ENCODE results near the gene PPCS. TPM values are rescaled to one million over a fixed set of nuclear protein-coding genes. Genes with fewer than 3 reads are reported as not detected.

The PPCS gene
- total RNA-seq, 1 donor from 2014 or later: 45.5 TPM

DNA sequence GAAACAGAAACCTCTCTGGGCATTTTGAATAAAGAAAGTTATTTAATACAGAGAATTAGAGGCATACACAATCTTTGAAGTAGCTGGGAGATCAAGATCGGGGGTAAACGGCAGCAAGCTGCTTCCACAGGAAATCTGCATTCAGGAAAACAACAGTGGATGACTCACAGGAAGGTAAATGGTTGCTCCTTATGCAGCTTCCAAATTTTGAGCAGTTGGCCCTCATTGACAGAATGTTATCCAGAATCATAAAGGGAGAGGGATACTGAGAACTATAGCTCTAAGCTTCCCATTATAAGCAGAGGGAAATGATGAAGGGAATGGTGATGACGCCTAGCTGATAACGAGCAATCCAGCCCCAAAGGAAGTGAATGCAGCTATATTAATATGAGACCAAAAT is 29.1 kb upstream of the PPCS start:
- no peaks in the 10 kb centered on the region for H3K9me3 Mint-ChIP-seq
- H3K4me3 Mint-ChIP-seq: no peak overlapping the region
- H3K36me3 Mint-ChIP-seq: no peaks in the 10 kb centered on the region
- H3K27me3 Mint-ChIP-seq: no peaks in the 10 kb centered on the region
- DNase-seq (ENCODE audit: extremely low spot score, unreplicated experiment): no peak
- TF ChIP-seq, protein P1, sequence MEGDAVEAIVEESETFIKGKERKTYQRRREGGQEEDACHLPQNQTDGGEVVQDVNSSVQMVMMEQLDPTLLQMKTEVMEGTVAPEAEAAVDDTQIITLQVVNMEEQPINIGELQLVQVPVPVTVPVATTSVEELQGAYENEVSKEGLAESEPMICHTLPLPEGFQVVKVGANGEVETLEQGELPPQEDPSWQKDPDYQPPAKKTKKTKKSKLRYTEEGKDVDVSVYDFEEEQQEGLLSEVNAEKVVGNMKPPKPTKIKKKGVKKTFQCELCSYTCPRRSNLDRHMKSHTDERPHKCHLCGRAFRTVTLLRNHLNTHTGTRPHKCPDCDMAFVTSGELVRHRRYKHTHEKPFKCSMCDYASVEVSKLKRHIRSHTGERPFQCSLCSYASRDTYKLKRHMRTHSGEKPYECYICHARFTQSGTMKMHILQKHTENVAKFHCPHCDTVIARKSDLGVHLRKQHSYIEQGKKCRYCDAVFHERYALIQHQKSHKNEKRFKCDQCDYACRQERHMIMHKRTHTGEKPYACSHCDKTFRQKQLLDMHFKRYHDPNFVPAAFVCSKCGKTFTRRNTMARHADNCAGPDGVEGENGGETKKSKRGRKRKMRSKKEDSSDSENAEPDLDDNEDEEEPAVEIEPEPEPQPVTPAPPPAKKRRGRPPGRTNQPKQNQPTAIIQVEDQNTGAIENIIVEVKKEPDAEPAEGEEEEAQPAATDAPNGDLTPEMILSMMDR (conservative IDR thresholded peaks at IDR 0.05): no peak
- H3K4me1 Mint-ChIP-seq (ENCODE audit: unreplicated experiment): peaks cover 9% of the 10 kb centered on the region
- H3K27ac Mint-ChIP-seq: no peak overlapping the region

DNA sequence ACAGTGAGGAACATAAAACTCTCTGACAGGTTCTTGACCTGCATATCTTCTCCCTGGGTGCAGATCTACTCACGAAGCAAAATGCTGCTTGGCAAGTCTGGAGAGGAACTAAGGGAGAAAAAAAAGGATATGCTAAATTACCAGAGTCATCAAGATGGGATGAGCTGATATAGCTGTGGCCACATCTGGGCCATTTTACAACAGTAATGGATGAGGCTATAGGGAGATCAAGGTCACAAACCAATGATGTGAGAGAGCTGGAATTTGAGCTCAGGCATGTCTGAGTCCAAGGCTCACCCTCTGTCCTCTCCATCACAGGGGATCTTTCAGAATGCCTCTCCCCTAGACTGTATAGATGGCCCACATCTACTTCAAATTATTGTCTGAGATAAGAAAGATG is 26.7 kb upstream of the PPCS start:
- peaks cover 9% of the 10 kb centered on the region for H3K4me1 Mint-ChIP-seq (ENCODE audit: unreplicated experiment)
- H3K27me3 Mint-ChIP-seq: no peaks in the 10 kb centered on the region
- H3K36me3 Mint-ChIP-seq: no peaks in the 10 kb centered on the region
- H3K4me3 Mint-ChIP-seq: no peak overlapping the region
- no peak for DNase-seq (ENCODE audit: extremely low spot score, unreplicated experiment)
- TF ChIP-seq, protein P1 (conservative IDR thresholded peaks at IDR 0.05): no peak
- H3K9me3 Mint-ChIP-seq: no peaks in the 10 kb centered on the region
- H3K27ac Mint-ChIP-seq: no peak overlapping the region

DNA sequence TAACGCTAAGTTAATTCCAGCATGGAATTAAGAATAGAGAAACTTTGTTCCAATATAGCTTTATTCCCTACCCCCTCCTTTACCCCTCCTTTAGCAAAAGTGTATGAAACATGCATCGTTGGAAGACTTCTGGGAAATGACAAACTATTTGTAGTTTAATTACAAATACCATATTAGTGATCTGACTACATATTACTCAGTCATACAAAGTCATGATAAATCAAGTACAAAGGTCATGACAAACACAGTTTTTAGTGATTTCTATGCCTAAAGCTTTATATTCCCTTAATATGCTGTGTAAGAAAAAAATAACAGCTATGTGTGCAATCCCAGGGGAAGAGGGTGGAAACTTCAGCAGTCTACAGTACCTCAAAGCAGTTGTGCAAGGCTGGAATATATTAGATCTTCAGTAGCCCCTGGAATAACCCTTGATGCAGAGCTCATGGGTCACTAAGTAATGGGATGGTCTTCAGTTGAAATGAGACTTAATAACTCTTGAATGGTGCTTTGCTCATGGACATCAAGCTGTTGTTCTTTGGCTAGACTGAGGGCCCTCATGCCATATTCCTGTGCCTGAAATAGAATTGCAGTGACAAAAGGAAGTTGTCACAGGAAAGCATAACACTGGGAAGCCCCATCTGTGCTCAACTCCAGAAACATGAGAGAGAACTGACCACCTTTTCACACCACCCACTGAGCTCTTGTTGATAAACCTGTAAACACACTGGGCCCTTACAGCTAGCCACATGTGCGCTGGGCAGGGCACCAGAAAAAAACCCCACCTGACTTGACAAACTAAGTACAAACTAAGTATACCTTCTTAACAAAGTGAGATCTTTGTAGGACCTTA is 25.8 kb upstream of the PPCS start:
- H3K27ac Mint-ChIP-seq: no peak overlapping the region
- H3K27me3 Mint-ChIP-seq: no peaks in the 10 kb centered on the region

DNA sequence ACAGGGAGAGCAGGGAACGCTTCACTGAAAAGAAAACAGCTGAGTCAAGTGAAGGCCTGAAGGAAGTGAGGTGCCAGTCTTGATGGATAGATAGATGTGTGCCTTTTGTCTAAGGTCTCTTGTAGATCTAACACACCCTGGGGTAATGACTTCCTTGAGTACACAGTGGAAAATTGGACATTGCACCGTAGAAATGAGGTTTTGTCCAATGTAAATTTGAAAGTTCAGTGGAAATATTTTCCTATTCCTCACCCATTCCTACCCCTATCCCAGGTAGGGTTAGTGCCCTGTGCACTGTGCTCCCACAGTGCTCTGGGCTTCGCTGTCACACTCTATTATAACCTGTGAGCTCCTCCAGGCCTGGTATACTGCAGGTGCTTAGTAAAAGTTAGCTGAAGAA is 24.8 kb upstream of the PPCS start:
- TF ChIP-seq, protein P1 (conservative IDR thresholded peaks at IDR 0.05): no peak
- Mint-ChIP-seq H3K9me3 (no peaks in the 10 kb centered on the region), H3K27me3 (no peaks in the 10 kb centered on the region), H3K27ac (no peak overlapping the region), H3K4me3 (no peak overlapping the region), H3K36me3 (no peaks in the 10 kb centered on the region), H3K4me1 (ENCODE audit: unreplicated experiment) (peaks cover 9% of the 10 kb centered on the region)
- DNase-seq (ENCODE audit: extremely low spot score, unreplicated experiment): no peak

More for the DNA sequence above, 25.8 kb upstream of the PPCS start:
- H3K4me3 Mint-ChIP-seq: no peak overlapping the region
- H3K4me1 Mint-ChIP-seq (ENCODE audit: unreplicated experiment): peaks cover 9% of the 10 kb centered on the region
- DNase-seq (ENCODE audit: extremely low spot score, unreplicated experiment): no peak
- TF ChIP-seq, protein P1 (conservative IDR thresholded peaks at IDR 0.05): no peak
- no peaks in the 10 kb centered on the region for H3K36me3 Mint-ChIP-seq
- H3K9me3 Mint-ChIP-seq: no peaks in the 10 kb centered on the region

DNA sequence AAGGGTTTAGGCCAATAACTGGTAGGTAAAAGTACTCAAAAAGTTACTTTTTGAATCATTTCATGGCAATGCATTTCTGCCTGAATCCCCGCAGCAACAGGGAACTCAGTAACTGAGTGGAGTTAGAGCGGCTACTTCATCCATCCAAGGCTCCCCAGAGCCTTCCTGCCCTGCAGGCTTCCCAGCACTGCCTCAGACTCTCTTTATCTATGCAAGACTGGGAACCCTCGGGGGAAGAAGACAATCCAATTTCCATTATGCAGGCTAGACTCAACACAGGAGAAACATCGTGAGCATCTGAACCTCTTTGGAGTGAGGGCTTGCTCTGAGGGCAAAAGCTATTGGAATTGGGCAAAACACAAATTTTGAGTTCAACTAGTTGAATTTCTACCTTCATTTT is 23.6 kb upstream of the PPCS start:
- H3K4me1 Mint-ChIP-seq (ENCODE audit: unreplicated experiment): peaks cover 9% of the 10 kb centered on the region
- no peak overlapping the region for H3K4me3 Mint-ChIP-seq
- H3K9me3 Mint-ChIP-seq: no peaks in the 10 kb centered on the region
- DNase-seq (ENCODE audit: extremely low spot score, unreplicated experiment): no peak
- TF ChIP-seq, protein P1 (conservative IDR thresholded peaks at IDR 0.05): no peak
- H3K27me3 Mint-ChIP-seq: no peaks in the 10 kb centered on the region
- no peak overlapping the region for H3K27ac Mint-ChIP-seq
- no peaks in the 10 kb centered on the region for H3K36me3 Mint-ChIP-seq
